ENCODE measurements around the gene MAP4K4. TPM values are rescaled to one million over a fixed set of nuclear protein-coding genes. Genes with fewer than 3 reads are reported as not detected.
A peak's percentile ranks its signal among the peaks of the same experiment; 100 is the strongest.
"Not testable (repeated sequence)": the region's sequence is repeated elsewhere in the genome, so short reads cannot be mapped to it uniquely, and the experiment has no call there.

The MAP4K4 gene
- total and polyA plus RNA-seq, 9 donors: 62.3 to 153 (median 133) TPM

GRCh38 chr2:101741775-101742520 lies 44.4 kb downstream of the MAP4K4 start:
- H3K27ac ChIP-seq (ENCODE audit: low read length): peak overlapping the region; percentile 29
- no peak overlapping the region for H3K4me3 ChIP-seq (ENCODE audit: low read length)
- H3K27me3 ChIP-seq (ENCODE audit: control insufficient read depth, insufficient read depth, low read length): no peaks in the 10 kb centered on the region
- DNase-seq: no peak
- 51% methylated on average over 7 of the region's 9 CpGs for WGBS (ENCODE audit: insufficient coverage)
- H3K9me3 ChIP-seq (replicated peaks; ENCODE audit: control insufficient read depth, low read depth, low read length): no peaks in the 10 kb centered on the region
- H3K4me1 ChIP-seq (ENCODE audit: control insufficient read depth, insufficient read depth, low read length): peaks cover 13% of the 10 kb centered on the region
- no peaks in the 10 kb centered on the region for H3K36me3 ChIP-seq (ENCODE audit: control insufficient read depth, insufficient read depth, low read length)

DNA sequence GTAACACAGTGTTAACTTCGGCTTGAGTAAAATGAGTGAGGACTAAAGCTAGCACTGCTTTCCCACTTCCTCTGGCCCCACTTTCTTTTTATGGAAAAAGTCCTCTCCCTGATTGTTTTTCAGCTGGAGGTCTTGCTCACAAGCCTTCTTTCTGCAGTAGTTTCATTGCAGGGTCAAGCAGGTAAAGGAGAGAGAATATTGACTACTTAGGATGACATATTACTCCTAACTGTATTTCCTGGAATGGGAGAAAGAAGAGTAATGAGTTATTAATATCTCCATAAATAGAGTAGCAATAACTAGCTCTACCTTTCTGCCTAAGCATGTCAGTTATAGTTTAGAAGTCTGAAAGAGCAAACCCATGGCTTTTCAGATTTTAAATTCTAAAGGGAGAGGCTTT lies 45.0 kb downstream of the MAP4K4 start:
- H3K27me3 ChIP-seq (ENCODE audit: control insufficient read depth, insufficient read depth, low read length): no peaks in the 10 kb centered on the region
- no peaks in the 10 kb centered on the region for H3K9me3 ChIP-seq (replicated peaks; ENCODE audit: control insufficient read depth, low read depth, low read length)
- no peak overlapping the region for H3K4me3 ChIP-seq (ENCODE audit: low read length)
- no peaks in the 10 kb centered on the region for H3K36me3 ChIP-seq (ENCODE audit: control insufficient read depth, insufficient read depth, low read length)
- no peak for DNase-seq
- no CpG with 5 or more reads among the region's 1 CpG for WGBS (ENCODE audit: insufficient coverage)
- H3K27ac ChIP-seq (ENCODE audit: low read length): peak overlapping the region; percentile 29
- peaks cover 13% of the 10 kb centered on the region for H3K4me1 ChIP-seq (ENCODE audit: control insufficient read depth, insufficient read depth, low read length)

GRCh38 chr2:101743288-101743687 lies 45.8 kb downstream of the MAP4K4 start:
- H3K36me3 ChIP-seq (ENCODE audit: control insufficient read depth, insufficient read depth, low read length): no peaks in the 10 kb centered on the region
- H3K9me3 ChIP-seq (replicated peaks; ENCODE audit: control insufficient read depth, low read depth, low read length): no peaks in the 10 kb centered on the region
- 80% methylated on average over 2 of the region's 3 CpGs for WGBS (ENCODE audit: insufficient coverage)
- DNase-seq: no peak
- H3K4me1 ChIP-seq (ENCODE audit: control insufficient read depth, insufficient read depth, low read length): peaks cover 13% of the 10 kb centered on the region
- H3K27me3 ChIP-seq (ENCODE audit: control insufficient read depth, insufficient read depth, low read length): no peaks in the 10 kb centered on the region
- no peak overlapping the region for H3K4me3 ChIP-seq (ENCODE audit: low read length)
- no peak overlapping the region for H3K27ac ChIP-seq (ENCODE audit: low read length)

GRCh38 chr2:101744832-101745231 lies 47.3 kb downstream of the MAP4K4 start:
- DNase-seq: no peak
- H3K27me3 ChIP-seq (ENCODE audit: control insufficient read depth, insufficient read depth, low read length): no peaks in the 10 kb centered on the region
- H3K4me3 ChIP-seq (ENCODE audit: low read length): no peak overlapping the region
- no peak overlapping the region for H3K27ac ChIP-seq (ENCODE audit: low read length)
- no peaks in the 10 kb centered on the region for H3K36me3 ChIP-seq (ENCODE audit: control insufficient read depth, insufficient read depth, low read length)
- H3K9me3 ChIP-seq (replicated peaks; ENCODE audit: control insufficient read depth, low read depth, low read length): no peaks in the 10 kb centered on the region
- no CpG with 5 or more reads among the region's 1 CpG for WGBS (ENCODE audit: insufficient coverage)
- peaks cover 11% of the 10 kb centered on the region for H3K4me1 ChIP-seq (ENCODE audit: control insufficient read depth, insufficient read depth, low read length)

- WGBS (ENCODE audit: insufficient coverage): 100% methylated on average over 1 of the region's 4 CpGs
- Histone ChIP-seq H3K4me1 (ENCODE audit: control insufficient read depth, insufficient read depth, low read length) (peaks cover 10% of the 10 kb centered on the region), H3K36me3 (ENCODE audit: control insufficient read depth, insufficient read depth, low read length) (no peaks in the 10 kb centered on the region), H3K27ac (ENCODE audit: low read length) (no peak overlapping the region), H3K4me3 (ENCODE audit: low read length) (no peak overlapping the region), H3K27me3 (ENCODE audit: control insufficient read depth, insufficient read depth, low read length) (no peaks in the 10 kb centered on the region), H3K9me3 (replicated peaks; ENCODE audit: control insufficient read depth, low read depth, low read length) (no peaks in the 10 kb centered on the region)
- DNase-seq: peak; percentile 48
Measured at GRCh38 chr2:101745711-101746694, 48.5 kb downstream of the MAP4K4 start.

- H3K27me3 ChIP-seq (ENCODE audit: control insufficient read depth, insufficient read depth, low read length): no peaks in the 10 kb centered on the region
- no peaks in the 10 kb centered on the region for H3K9me3 ChIP-seq (replicated peaks; ENCODE audit: control insufficient read depth, low read depth, low read length)
- no peak overlapping the region for H3K27ac ChIP-seq (ENCODE audit: low read length)
- no CpG with 5 or more reads among the region's 1 CpG for WGBS (ENCODE audit: insufficient coverage)
- peaks cover 13% of the 10 kb centered on the region for H3K4me1 ChIP-seq (ENCODE audit: control insufficient read depth, insufficient read depth, low read length)
- H3K36me3 ChIP-seq (ENCODE audit: control insufficient read depth, insufficient read depth, low read length): no peaks in the 10 kb centered on the region
- no peak overlapping the region for H3K4me3 ChIP-seq (ENCODE audit: low read length)
- DNase-seq: no peak
Measured at GRCh38 chr2:101748000-101748399, 50.5 kb downstream of the MAP4K4 start.

DNA sequence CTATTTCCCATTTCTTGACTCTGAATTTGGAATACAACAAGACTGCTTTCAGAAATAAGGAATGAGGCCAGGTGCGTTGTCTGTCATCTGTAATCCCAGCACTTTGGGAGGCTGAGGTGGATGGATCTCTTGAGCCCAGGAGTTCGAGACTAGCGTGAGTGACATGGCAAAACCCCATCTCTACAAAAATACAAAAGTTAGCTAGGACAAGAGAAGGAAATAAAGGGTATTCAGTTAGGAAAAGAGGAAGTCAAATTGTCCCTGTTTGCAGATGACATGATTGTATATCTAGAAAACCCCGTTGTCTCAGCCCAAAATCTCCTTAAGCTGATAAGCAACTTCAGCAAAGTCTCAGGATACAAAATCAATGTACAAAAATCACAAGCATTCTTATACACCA lies 51.0 kb downstream of the MAP4K4 start:
- no CpG with 5 or more reads among the region's 4 CpGs for WGBS (ENCODE audit: insufficient coverage)
- H3K4me3 ChIP-seq (ENCODE audit: low read length); H3K9me3 ChIP-seq (replicated peaks; ENCODE audit: control insufficient read depth, low read depth, low read length); DNase-seq; H3K27me3 ChIP-seq (ENCODE audit: control insufficient read depth, insufficient read depth, low read length); H3K27ac ChIP-seq (ENCODE audit: low read length); H3K36me3 ChIP-seq (ENCODE audit: control insufficient read depth, insufficient read depth, low read length): not testable (repeated sequence)
- H3K4me1 ChIP-seq (ENCODE audit: control insufficient read depth, insufficient read depth, low read length): peaks cover 16% of the 10 kb centered on the region

GRCh38 chr2:101750688-101751087 lies 53.2 kb downstream of the MAP4K4 start:
- Histone ChIP-seq H3K27me3 (ENCODE audit: control insufficient read depth, insufficient read depth, low read length) (no peaks in the 10 kb centered on the region), H3K27ac (ENCODE audit: low read length) (no peak overlapping the region), H3K36me3 (ENCODE audit: control insufficient read depth, insufficient read depth, low read length) (no peaks in the 10 kb centered on the region), H3K9me3 (replicated peaks; ENCODE audit: control insufficient read depth, low read depth, low read length) (no peaks in the 10 kb centered on the region), H3K4me1 (ENCODE audit: control insufficient read depth, insufficient read depth, low read length) (peaks cover 25% of the 10 kb centered on the region), H3K4me3 (ENCODE audit: low read length) (no peak overlapping the region)
- 100% methylated on average over 1 of the region's 3 CpGs for WGBS (ENCODE audit: insufficient coverage)
- no peak for DNase-seq

DNA sequence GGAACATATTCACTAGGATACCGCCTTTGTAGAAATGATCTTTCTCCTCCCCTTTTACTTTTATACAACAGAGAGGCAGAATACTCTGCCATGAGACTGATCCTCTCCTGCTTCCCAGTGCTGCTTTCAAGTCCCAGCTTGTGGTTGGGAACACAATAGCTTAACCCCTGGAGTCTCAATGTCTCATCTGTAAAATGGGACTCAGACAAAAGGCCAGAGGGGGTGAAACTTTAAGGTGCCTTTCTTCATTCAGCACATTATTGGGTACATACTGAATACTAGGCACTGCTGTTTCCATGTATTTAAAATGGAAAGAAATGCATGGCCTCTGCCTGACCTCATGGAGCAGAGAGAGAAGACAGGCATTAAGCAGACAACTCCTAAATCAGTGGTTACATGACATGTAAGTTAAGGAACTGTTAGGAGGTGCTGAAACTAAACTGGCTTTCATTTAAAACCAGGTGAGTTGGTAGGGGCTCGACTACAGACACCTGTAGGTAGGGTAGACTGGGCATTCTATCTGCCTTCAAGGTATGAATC lies 53.8 kb downstream of the MAP4K4 start:
- Histone ChIP-seq H3K36me3 (ENCODE audit: control insufficient read depth, insufficient read depth, low read length) (no peaks in the 10 kb centered on the region), H3K27ac (ENCODE audit: low read length) (no peak overlapping the region), H3K4me1 (ENCODE audit: control insufficient read depth, insufficient read depth, low read length) (peaks cover 28% of the 10 kb centered on the region), H3K27me3 (ENCODE audit: control insufficient read depth, insufficient read depth, low read length) (no peaks in the 10 kb centered on the region), H3K9me3 (replicated peaks; ENCODE audit: control insufficient read depth, low read depth, low read length) (no peaks in the 10 kb centered on the region), H3K4me3 (ENCODE audit: low read length) (no peak overlapping the region)
- WGBS (ENCODE audit: insufficient coverage): 100% methylated on average over 1 of the region's 2 CpGs
- DNase-seq: no peak
